Stomach (tissue), 4 donors: ENCODE results near the gene SORL1.

ENCODE experiments used
- POLR2A ChIP-seq, 4 donors: fragments of 450-650 bp; IDR thresholded peaks; one replicate each; pipeline ENCODE4 v1.6.1; 2016; ENCODE audit warnings: antibody characterized with exemption in 4 of 4, control low read depth in 2 of 4, mild to moderate bottlenecking in 1 of 4, moderate library complexity in 1 of 4
- TF ChIP-seq, protein P1 (sequence below), 7 experiments: fragments of 450-650 bp in 4 of 7; fragments of 200-600 bp in 3 of 7; sonication (generic) in 3 of 7; IDR thresholded peaks; one replicate each; pipeline ENCODE4 v1.5.1; 2016 to 2019; ENCODE audit warnings: antibody characterized with exemption in 7 of 7, control low read depth in 2 of 7, mild to moderate bottlenecking in 1 of 7

DNA sequence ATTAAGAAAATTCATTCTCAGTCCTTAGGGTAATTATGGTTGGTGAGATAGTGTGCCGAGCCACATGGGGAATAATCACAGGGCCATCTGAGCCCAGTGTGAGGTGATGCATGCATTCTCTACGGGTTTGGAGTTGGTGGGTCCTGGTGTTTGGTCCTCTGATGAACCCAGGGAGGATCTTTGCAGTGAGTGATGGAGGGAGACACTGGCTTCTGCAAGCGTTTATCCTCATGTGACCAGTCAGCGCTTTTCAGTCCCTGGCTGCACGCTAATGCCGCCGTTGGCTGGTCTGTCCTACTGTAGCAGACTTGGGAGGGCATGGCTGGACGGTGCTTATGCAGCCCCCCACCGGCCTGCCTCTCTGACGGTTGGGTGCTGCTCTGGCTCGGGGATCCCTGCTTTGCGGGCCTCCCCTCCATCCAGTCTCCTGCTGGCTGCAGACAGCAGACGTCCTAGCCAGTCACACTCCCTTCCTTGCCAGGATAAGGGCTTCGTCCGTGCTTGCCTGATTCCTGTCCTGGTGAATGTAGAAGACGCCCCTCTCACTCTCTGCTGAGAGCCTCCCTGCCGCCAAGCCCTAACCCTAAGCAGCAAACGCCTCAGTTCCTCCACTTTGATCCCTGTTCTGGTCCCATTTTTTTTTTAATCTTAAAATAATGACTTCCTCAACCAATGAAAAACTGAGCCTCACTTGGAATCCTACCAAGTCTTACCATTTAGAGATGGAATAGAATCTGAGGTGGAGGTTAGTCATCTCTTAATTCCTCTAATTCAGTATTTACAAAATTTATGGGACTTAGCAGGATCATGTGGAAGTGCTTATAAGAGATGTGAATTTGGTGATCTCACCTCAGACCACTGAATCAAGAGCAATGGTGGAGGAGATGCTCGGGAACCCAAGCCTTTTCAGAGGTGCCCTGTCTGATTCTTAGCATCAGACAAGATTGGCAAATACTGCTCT is 144.4 kb downstream of the SORL1 start:
- TF ChIP-seq, protein P1, sequence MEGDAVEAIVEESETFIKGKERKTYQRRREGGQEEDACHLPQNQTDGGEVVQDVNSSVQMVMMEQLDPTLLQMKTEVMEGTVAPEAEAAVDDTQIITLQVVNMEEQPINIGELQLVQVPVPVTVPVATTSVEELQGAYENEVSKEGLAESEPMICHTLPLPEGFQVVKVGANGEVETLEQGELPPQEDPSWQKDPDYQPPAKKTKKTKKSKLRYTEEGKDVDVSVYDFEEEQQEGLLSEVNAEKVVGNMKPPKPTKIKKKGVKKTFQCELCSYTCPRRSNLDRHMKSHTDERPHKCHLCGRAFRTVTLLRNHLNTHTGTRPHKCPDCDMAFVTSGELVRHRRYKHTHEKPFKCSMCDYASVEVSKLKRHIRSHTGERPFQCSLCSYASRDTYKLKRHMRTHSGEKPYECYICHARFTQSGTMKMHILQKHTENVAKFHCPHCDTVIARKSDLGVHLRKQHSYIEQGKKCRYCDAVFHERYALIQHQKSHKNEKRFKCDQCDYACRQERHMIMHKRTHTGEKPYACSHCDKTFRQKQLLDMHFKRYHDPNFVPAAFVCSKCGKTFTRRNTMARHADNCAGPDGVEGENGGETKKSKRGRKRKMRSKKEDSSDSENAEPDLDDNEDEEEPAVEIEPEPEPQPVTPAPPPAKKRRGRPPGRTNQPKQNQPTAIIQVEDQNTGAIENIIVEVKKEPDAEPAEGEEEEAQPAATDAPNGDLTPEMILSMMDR (IDR thresholded peaks at IDR 0.05) = no peak
- TF ChIP-seq POLR2A (IDR thresholded peaks at IDR 0.05) = no peak
